ENCODE results near the gene NHLH2.

NHLH2 gene

GRCh38 chr1:115822117-115822516, 18.8 kb downstream of the NHLH2 start:
- TF ChIP-seq, protein P1, sequence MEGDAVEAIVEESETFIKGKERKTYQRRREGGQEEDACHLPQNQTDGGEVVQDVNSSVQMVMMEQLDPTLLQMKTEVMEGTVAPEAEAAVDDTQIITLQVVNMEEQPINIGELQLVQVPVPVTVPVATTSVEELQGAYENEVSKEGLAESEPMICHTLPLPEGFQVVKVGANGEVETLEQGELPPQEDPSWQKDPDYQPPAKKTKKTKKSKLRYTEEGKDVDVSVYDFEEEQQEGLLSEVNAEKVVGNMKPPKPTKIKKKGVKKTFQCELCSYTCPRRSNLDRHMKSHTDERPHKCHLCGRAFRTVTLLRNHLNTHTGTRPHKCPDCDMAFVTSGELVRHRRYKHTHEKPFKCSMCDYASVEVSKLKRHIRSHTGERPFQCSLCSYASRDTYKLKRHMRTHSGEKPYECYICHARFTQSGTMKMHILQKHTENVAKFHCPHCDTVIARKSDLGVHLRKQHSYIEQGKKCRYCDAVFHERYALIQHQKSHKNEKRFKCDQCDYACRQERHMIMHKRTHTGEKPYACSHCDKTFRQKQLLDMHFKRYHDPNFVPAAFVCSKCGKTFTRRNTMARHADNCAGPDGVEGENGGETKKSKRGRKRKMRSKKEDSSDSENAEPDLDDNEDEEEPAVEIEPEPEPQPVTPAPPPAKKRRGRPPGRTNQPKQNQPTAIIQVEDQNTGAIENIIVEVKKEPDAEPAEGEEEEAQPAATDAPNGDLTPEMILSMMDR (IDR thresholded peaks at IDR 0.05; ENCODE audit: insufficient read depth, low read depth, low read length, missing control alignments): no peak
- no peak for DNase-seq (ENCODE audit: low read depth)
- no peak overlapping the region for H3K4me3 ChIP-seq (ENCODE audit: low read depth, low read length)

GRCh38 chr1:115815694-115816093, 25.2 kb downstream of the NHLH2 start:
- DNase-seq (ENCODE audit: low read depth): no peak
- H3K4me3 ChIP-seq (ENCODE audit: low read depth, low read length): no peak overlapping the region
- TF ChIP-seq, protein P1 (IDR thresholded peaks at IDR 0.05; ENCODE audit: insufficient read depth, low read depth, low read length, missing control alignments): no peak

GRCh38 chr1:115814685-115815398, 26.1 kb downstream of the NHLH2 start:
- H3K4me3 ChIP-seq (ENCODE audit: low read depth, low read length): no peak overlapping the region
- TF ChIP-seq, protein P1 (IDR thresholded peaks at IDR 0.05; ENCODE audit: insufficient read depth, low read depth, low read length, missing control alignments): no peak
- DNase-seq (ENCODE audit: low read depth): no peak

GRCh38 chr1:115813727-115814126, 27.2 kb downstream of the NHLH2 start:
- TF ChIP-seq, protein P1 (IDR thresholded peaks at IDR 0.05; ENCODE audit: insufficient read depth, low read depth, low read length, missing control alignments): no peak
- no peak overlapping the region for H3K4me3 ChIP-seq (ENCODE audit: low read depth, low read length)
- no peak for DNase-seq (ENCODE audit: low read depth)

DNA sequence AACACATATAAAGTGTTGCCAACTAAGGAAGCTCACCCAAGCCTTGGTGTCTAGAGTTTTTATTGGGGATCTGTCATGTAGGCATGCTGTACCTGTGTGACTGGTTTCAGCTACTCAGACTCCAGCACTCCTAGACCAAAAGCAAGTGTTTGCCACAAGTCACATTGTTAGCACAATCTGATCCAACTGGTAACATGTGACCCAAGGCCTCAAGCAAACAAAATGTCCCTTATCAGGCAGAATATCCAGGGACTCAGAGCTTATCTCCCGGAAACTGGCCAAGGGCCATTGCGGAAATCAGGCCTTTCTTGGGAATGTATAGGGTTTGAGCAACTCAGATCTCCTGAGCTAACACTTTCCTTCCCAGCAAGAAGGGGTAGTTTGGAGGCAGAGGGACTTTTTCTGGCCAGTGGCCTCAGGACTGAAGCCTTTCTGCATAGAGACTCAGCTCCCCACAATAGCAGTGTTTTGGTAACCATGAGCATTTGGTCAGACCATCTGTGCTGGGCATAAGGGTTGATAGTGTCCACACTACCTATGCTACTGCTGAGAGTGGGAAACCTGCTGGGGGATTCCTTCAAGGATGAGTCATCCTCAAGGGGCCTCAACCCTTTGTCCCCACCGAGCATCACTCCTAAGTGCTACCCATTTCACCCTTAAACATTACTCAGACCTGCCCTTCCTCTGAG, 29.6 kb downstream of the NHLH2 start:
- DNase-seq (ENCODE audit: low read depth): no peak
- TF ChIP-seq, protein P1 (IDR thresholded peaks at IDR 0.05; ENCODE audit: insufficient read depth, low read depth, low read length, missing control alignments): no peak
- no peak overlapping the region for H3K4me3 ChIP-seq (ENCODE audit: low read depth, low read length)

DNA sequence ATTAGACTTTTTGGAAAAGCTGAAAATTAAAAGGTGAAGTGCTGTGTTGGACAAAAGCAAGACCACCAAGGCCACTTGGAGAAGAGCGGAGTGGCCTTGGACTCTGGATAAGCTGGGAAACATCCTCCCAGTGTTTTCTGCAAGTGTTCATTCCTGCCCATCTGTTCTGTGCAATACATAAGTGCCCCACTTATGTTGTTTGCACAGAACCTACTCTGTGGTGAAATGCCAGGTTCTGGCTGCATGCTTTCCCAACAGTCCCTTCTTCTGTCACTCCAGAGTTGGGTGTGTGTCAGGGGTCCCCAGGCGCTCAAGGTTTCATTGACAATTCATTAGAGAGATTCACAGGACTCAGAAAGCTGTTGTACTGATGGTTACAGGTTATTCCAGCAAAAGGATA, 30.3 kb downstream of the NHLH2 start:
- TF ChIP-seq, protein P1 (IDR thresholded peaks at IDR 0.05; ENCODE audit: insufficient read depth, low read depth, low read length, missing control alignments): no peak
- no peak for DNase-seq (ENCODE audit: low read depth)
- H3K4me3 ChIP-seq (ENCODE audit: low read depth, low read length): no peak overlapping the region
